Measurements from ENCODE around the gene TENM3. TPM values are rescaled to one million over a fixed set of nuclear protein-coding genes. Genes with fewer than 3 reads are reported as not detected.

The TENM3 gene
- total and polyA plus RNA-seq, 2 of the 8 experiments (the other 6 are each of a cell fraction or from before 2014, with no cell fraction given) = 36.9 to 69.3 TPM

- H4K8ac ChIP-seq (ENCODE audit: extremely low read depth, insufficient read depth, low read length) = no peak overlapping the region
- H3K14ac ChIP-seq (ENCODE audit: insufficient read length) = no peak overlapping the region
- H4K20me1 ChIP-seq (replicated peaks in 1 of 2; ENCODE audit: control insufficient read depth in 1 of 2, insufficient read depth in 2 of 2, low read length in 2 of 2) = no peaks in the 10 kb centered on the region
- H2BK20ac ChIP-seq (ENCODE audit: low read length) = no peak overlapping the region
- H3K27me3 ChIP-seq (replicated peaks in 1 of 4; ENCODE audit: control insufficient read depth in 3 of 4, extremely low read depth in 1 of 4, insufficient read depth in 3 of 4, low read length in 3 of 4) = peaks cover 0 to 1% (median 0%) of the 10 kb centered on the region in 4 experiments; a peak in 1 of 7 replicates
- H2BK15ac ChIP-seq (ENCODE audit: low read length) = no peak overlapping the region
- H3K9ac ChIP-seq (replicated peaks in 1 of 4; ENCODE audit: extremely low read depth in 1 of 4, low read depth in 3 of 4, low read length in 3 of 4) = no peak overlapping the region
- ChIA-PET POLR2A (ENCODE audit: partially characterized antibody) (no interaction called here), CTCF (ENCODE audit: partially characterized antibody) (no interaction called here)
- no peak overlapping the region for H3K4me3 ChIP-seq (ENCODE audit: extremely low read depth in 1 of 4, insufficient read depth in 2 of 4, low read depth in 3 of 4, low read length in 4 of 4)
- no peak overlapping the region for H3K27ac ChIP-seq (ENCODE audit: low read depth, low read length)
- H2BK120ac ChIP-seq (replicated peaks; ENCODE audit: low read depth, low read length) = no peak overlapping the region
- no peaks in the 10 kb centered on the region for H3K23me2 ChIP-seq (ENCODE audit: low read depth, low read length)
- H3K79me2 ChIP-seq (ENCODE audit: control insufficient read depth in 1 of 2, insufficient read depth in 2 of 2, low read length in 2 of 2) = no peaks in the 10 kb centered on the region
- H4K91ac ChIP-seq (replicated peaks; ENCODE audit: insufficient read length, low read length) = no peak overlapping the region
- H2AK5ac ChIP-seq (ENCODE audit: low read depth, low read length) = no peak overlapping the region
- peaks cover 2% of the 10 kb centered on the region; the same call in 1 of the 2 replicates for H3K79me1 ChIP-seq (ENCODE audit: low read depth, low read length)
- no peak overlapping the region for H3K4ac ChIP-seq (replicated peaks; ENCODE audit: insufficient read length, low read depth, low read length)
- H2BK12ac ChIP-seq (ENCODE audit: low read depth, low read length) = no peak overlapping the region
- H4K5ac ChIP-seq (ENCODE audit: insufficient read length, low read depth, low read length) = no peak overlapping the region
- H3K9me3 ChIP-seq (ENCODE audit: insufficient read depth in 2 of 2, low read depth in 1 of 2, low read length in 1 of 2) = no peaks in the 10 kb centered on the region
- no peak overlapping the region for H3K23ac ChIP-seq (ENCODE audit: insufficient read length)
- H2BK5ac ChIP-seq (ENCODE audit: low read depth, low read length) = no peak overlapping the region
- DNase-seq (ENCODE audit: low read depth in 1 of 2, low spot score in 2 of 2) (no peak), FAIRE-seq (no peak)
- no peaks in the 10 kb centered on the region; a peak in 1 of 8 replicates for H3K36me3 ChIP-seq (ENCODE audit: control insufficient read depth in 2 of 4, insufficient read depth in 4 of 4, low read length in 3 of 4)
- no peak overlapping the region for H2AFZ ChIP-seq (ENCODE audit: low read length)
- H3K56ac ChIP-seq (replicated peaks; ENCODE audit: insufficient read length, low read depth, low read length) = no peak overlapping the region
- no peak overlapping the region for H3K18ac ChIP-seq (ENCODE audit: extremely low read depth, low read length)
- no peak overlapping the region for H3K4me2 ChIP-seq (ENCODE audit: insufficient read depth in 1 of 2, low read depth in 2 of 2, low read length in 2 of 2)
- WGBS, 2 experiments (ENCODE audit: extremely low coverage in 1 of 2, insufficient coverage in 1 of 2, insufficient read length in 1 of 2, insufficient replicate concordance in 2 of 2, low coverage in 1 of 2, low lambda C conversion rate in 2 of 2, missing lambda C conversion rate in 1 of 2) = 100% methylated on average over 2 of the region's 2 CpGs; no CpG with 5 or more reads in 1 of the 2 experiments
- H3K4me1 ChIP-seq (replicated peaks in 1 of 4; ENCODE audit: control insufficient read depth in 3 of 4, insufficient read depth in 4 of 4, low read length in 3 of 4) = no peaks in the 10 kb centered on the region
- no peak for TF ChIP-seq JUN (IDR thresholded peaks at IDR 0.05; ENCODE audit: low read depth, low read length)
- TF ChIP-seq CBX8 (IDR thresholded peaks at IDR 0.05; ENCODE audit: borderline replicate concordance, low read depth, low read length) = no peak
- TF ChIP-seq PHF8 (conservative IDR thresholded peaks at IDR 0.05; ENCODE audit: low read depth, low read length) = no peak
- no peak for TF ChIP-seq SP4 (IDR thresholded peaks at IDR 0.05; ENCODE audit: low read length)
- TF ChIP-seq HDAC2 (IDR thresholded peaks at IDR 0.05; ENCODE audit: borderline replicate concordance in 1 of 2, low read depth in 2 of 2, low read length in 2 of 2) = no peak
- no peak for TF ChIP-seq HDAC6 (IDR thresholded peaks at IDR 0.05; ENCODE audit: low read depth, low read length)
- no peak for TF ChIP-seq POLR2AphosphoS5 (IDR thresholded peaks at IDR 0.05; ENCODE audit: low read depth, low read length)
- TF ChIP-seq BACH1 (IDR thresholded peaks at IDR 0.05; ENCODE audit: low read length) = no peak
- no peak for TF ChIP-seq EP300 (IDR thresholded peaks at IDR 0.05; ENCODE audit: borderline replicate concordance in 1 of 2, low read depth in 2 of 2, low read length in 2 of 2)
- no peak for TF ChIP-seq ASH2L (IDR thresholded peaks at IDR 0.05; ENCODE audit: low read length)
- TF ChIP-seq SIRT6 (IDR thresholded peaks at IDR 0.05; ENCODE audit: low read length) = no peak
Observed at GRCh38 chr4:182307746-182308145, 64.5 kb downstream of the TENM3 start.
